C1 segment of cervical spinal cord (tissue), 14 donors: Measurements from ENCODE around the gene PLA2G2F.

Experiments used
- DNase-seq, 14 donors: peaks; one replicate each; lab custom pipeline; 2025; lab: John Stamatoyannopoulos, UW

The PLA2G2F gene

GRCh38 chr1:20168564-20169491, 29.7 kb downstream of the PLA2G2F start:
- DNase-seq = no peak

GRCh38 chr1:20169932-20170331, 30.8 kb downstream of the PLA2G2F start:
- no peak for DNase-seq

- DNase-seq = no peak
These were observed 33.0 kb downstream of the PLA2G2F start for GRCh38 chr1:20172033-20172590.

GRCh38 chr1:20174937-20175666, 36.0 kb downstream of the PLA2G2F start:
- peak in 2 of 14 donors; percentile 23 for DNase-seq

GRCh38 chr1:20178634-20179370, 39.7 kb downstream of the PLA2G2F start:
- peak in 2 of 14 donors; percentile 23 to 27 for DNase-seq

- no peak for DNase-seq
These were observed 40.4 kb downstream of the PLA2G2F start for GRCh38 chr1:20179371-20180128.

GRCh38 chr1:20180129-20180843, 41.2 kb downstream of the PLA2G2F start:
- DNase-seq = no peak

GRCh38 chr1:20180844-20181207, 41.7 kb downstream of the PLA2G2F start:
- DNase-seq = no peak

- no peak for DNase-seq
These were observed 43.3 kb downstream of the PLA2G2F start for GRCh38 chr1:20182415-20182814.

GRCh38 chr1:20183035-20183434, 43.9 kb downstream of the PLA2G2F start:
- no peak for DNase-seq

- no peak for DNase-seq
These were observed 44.6 kb downstream of the PLA2G2F start for GRCh38 chr1:20183616-20184271.

- DNase-seq = no peak
These were observed 45.4 kb downstream of the PLA2G2F start for GRCh38 chr1:20184481-20184900.

GRCh38 chr1:20184997-20185833, 46.1 kb downstream of the PLA2G2F start:
- DNase-seq = no peak

- peak in 7 of 14 donors; percentile 4 to 53 (median 24) for DNase-seq
These were observed 47.0 kb downstream of the PLA2G2F start, which contains the start of the genes PLA2G2C and UBXN10 for GRCh38 chr1:20185834-20186782. TSS of gene PLA2G2C (minus strand) at chr1:20186518. CDS start at chr1:20177363, 9,155 bp downstream. TSS of gene UBXN10 (plus strand) at chr1:20186096. CDS start at chr1:20190562, 4,466 bp downstream.

- peak in 1 of 14 donors; percentile 27 for DNase-seq
These were observed 48.1 kb downstream of the PLA2G2F start for GRCh38 chr1:20187103-20187812.

- DNase-seq = no peak
These were observed 48.8 kb downstream of the PLA2G2F start for GRCh38 chr1:20187813-20188454.
